NCI-H1092 (cell line): ENCODE data around the gene ARPC5.
A peak's percentile ranks its signal among the peaks of the same experiment; 100 is the strongest.

ENCODE experiments used
- DNase-seq: peaks from one replicate; lab custom pipeline; 2025; lab: John Stamatoyannopoulos, UW

ARPC5 gene

DNA sequence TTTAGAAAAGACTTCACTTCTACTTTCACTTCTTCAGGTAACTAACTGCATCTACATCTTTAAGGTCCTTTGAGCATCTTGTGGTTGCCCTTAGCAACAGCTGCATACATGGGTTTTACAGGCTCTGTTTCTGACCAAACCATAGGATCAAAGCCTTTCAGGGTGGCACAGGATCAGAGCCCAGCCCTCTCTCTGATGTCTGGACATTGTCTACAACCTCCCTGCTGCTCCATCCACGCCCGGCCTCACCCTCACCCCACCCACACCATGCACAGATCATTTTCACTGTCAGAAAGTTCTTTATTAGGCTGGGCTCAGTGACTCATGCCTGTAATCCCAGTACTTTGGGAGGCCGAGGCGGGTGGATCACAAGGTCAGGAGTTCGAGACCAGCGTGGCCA lies 50.5 kb downstream of the ARPC5 start:
- no peak for DNase-seq

- no peak for DNase-seq
Observed at GRCh38 chr1:183584147-183584546, 51.4 kb downstream of the ARPC5 start.

- no peak for DNase-seq
Observed at GRCh38 chr1:183583466-183583865, 52.1 kb downstream of the ARPC5 start.

- no peak for DNase-seq
Observed at GRCh38 chr1:183582021-183582713, 53.4 kb downstream of the ARPC5 start.

DNA sequence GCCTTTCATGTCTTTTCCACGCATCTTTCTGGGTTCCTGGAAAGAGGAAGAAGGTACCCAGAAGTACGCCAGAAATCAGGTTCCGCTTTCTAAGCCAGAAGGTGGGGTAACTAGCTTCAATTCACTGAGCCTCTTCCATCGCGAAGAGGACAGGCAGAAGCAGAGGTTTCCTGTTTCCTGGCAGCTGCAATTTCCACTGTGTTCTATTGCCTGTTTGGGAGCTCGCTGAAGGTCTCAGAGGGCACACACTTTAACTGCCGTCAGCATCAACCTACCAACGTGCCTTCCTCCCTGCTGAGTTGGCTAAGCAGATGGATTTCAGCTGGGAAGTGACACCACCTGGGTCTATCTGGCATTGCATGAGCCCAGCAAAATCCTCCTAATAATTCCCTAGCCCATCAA lies 55.3 kb downstream of the ARPC5 start:
- peak; percentile 16 for DNase-seq

DNA sequence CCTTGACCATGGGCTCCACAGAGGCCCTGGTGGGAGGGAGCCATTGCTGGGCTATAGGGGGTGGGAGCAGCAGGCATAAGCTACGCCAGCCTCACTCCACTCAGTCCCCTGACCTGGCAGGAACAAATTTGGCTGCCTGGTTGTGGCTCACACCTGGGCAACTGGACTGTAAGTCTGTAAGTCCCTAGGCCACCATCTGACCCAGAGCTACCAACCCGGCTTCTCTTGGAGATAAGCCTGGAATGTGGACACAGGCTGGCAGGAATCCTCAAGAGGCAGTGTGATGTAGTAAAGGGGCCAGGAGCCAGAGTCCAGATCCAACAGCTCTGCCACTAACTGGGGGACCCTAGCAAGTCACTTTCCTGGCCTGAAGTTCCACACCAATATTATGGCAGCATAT lies 56.7 kb downstream of the ARPC5 start:
- no peak for DNase-seq

DNA sequence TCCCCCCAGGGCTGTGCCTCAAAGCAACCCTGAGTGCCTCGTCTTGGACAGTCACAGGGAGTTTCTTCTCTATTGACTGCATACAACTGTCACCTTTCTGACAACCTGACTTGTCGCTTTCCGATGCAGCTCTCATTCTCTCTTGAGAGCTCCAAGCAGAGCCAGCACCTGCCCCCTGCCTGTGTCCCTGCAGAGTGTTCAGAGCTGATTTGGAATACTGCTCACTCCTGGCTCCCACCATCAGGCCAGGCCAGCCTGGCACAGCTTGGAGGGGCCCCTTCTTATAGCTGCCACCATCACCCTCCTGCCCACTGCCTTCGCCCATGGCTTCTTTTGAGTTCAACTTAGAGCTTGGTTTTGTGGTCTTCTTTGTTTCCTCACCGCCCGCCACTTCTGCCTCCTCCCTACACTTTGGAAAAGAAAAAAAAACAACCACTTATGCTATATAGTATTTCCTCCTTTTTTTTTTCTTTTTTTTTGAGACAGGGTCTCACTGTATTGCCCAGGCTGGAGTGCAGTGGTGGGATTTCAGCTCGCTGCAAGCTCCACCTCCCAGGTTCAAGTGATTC lies 57.6 kb downstream of the ARPC5 start:
- DNase-seq: no peak

DNA sequence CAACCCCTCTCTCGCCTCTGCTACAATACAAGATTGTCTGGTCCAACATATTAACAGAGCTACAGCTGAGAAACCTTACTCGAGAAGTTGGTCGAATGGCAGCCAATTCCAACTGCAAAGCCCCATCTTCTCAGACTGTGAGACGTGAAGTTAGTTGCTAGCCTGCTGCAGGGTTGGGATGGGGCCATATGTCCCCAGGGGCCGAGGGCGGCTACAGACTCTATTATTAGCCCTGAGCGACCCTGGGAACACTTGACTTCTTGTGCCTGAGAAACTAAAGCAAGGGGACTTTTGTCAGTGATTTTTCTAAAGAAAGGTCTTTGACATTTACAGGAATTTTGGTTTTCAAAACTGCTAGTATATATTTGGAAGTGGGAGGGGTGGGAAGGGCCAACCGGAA lies 59.0 kb downstream of the ARPC5 start:
- DNase-seq: no peak

- DNase-seq: no peak
Observed at GRCh38 chr1:183575606-183576005, 60.0 kb downstream of the ARPC5 start.

- no peak for DNase-seq
Observed at GRCh38 chr1:183572721-183573120, 62.9 kb downstream of the ARPC5 start.

GRCh38 chr1:183571678-183572268 lies 63.8 kb downstream of the ARPC5 start:
- DNase-seq: no peak
